ENCODE measurements around the gene FAM180A.
"Not testable (repeated sequence)": the region's sequence is repeated elsewhere in the genome, so short reads cannot be mapped to it uniquely, and the experiment has no call there.

Gene FAM180A

GRCh38 chr7:135741905-135742304, 6.7 kb downstream of the FAM180A start:
- DNase-seq, result no peak
- ATAC-seq, result no peak

- ATAC-seq, result no peak
- DNase-seq, result no peak
These were observed 7.7 kb downstream of the FAM180A start for GRCh38 chr7:135740889-135741288.

- ATAC-seq, DNase-seq: not testable (repeated sequence)
These were observed 11.3 kb downstream of the FAM180A start for GRCh38 chr7:135737306-135737647.

GRCh38 chr7:135736586-135737305, 11.9 kb downstream of the FAM180A start:
- no peak for DNase-seq

GRCh38 chr7:135734343-135734689, 14.3 kb downstream of the FAM180A start:
- no peak for DNase-seq
- ATAC-seq, result no peak

More at GRCh38 chr7:135736586-135737305, 11.9 kb downstream of the FAM180A start:
- no peak for ATAC-seq

- ATAC-seq (no peak), DNase-seq (no peak)
These were observed 14.8 kb downstream of the FAM180A start for GRCh38 chr7:135733603-135734342.

- ATAC-seq, result no peak
- DNase-seq, result no peak
These were observed 17.5 kb downstream of the FAM180A start for GRCh38 chr7:135731131-135731530.

GRCh38 chr7:135729230-135729629, 19.4 kb downstream of the FAM180A start:
- ATAC-seq, result no peak
- no peak for DNase-seq

- no peak for ATAC-seq
- no peak for DNase-seq
These were observed 20.4 kb downstream of the FAM180A start, which contains the start of gene SLC13A4 for GRCh38 chr7:135728136-135728669. Gene SLC13A4, minus strand, starts transcription at chr7:135728186. Its CDS starts 690 bp downstream, at chr7:135727496.

GRCh38 chr7:135726911-135727673, 21.5 kb downstream of the FAM180A start:
- no peak for DNase-seq
- no peak for ATAC-seq

- no peak for ATAC-seq
- no peak for DNase-seq
These were observed 22.3 kb downstream of the FAM180A start for GRCh38 chr7:135726276-135726788.

GRCh38 chr7:135723411-135723810, 25.2 kb downstream of the FAM180A start:
- no peak for DNase-seq
- no peak for ATAC-seq

- ATAC-seq (no peak), DNase-seq (no peak)
These were observed 27.3 kb downstream of the FAM180A start for GRCh38 chr7:135721198-135721820.

- ATAC-seq (no peak), DNase-seq (no peak)
These were observed 28.9 kb downstream of the FAM180A start for GRCh38 chr7:135719688-135720087.

- ATAC-seq, result no peak
- no peak for DNase-seq
These were observed 29.7 kb downstream of the FAM180A start for GRCh38 chr7:135718794-135719437.

GRCh38 chr7:135718219-135718618, 30.4 kb downstream of the FAM180A start:
- ATAC-seq (no peak), DNase-seq (no peak)

- ATAC-seq (no peak), DNase-seq (no peak)
These were observed 30.9 kb downstream of the FAM180A start for GRCh38 chr7:135717693-135718092.

- ATAC-seq, result no peak
- no peak for DNase-seq
These were observed 31.9 kb downstream of the FAM180A start for GRCh38 chr7:135716677-135717238.

- ATAC-seq (no peak), DNase-seq (no peak)
These were observed 32.9 kb downstream of the FAM180A start for GRCh38 chr7:135715673-135716072.

GRCh38 chr7:135715055-135715522, 33.5 kb downstream of the FAM180A start:
- ATAC-seq, result no peak
- DNase-seq, result no peak

GRCh38 chr7:135714534-135715009, 34.0 kb downstream of the FAM180A start:
- DNase-seq (no peak), ATAC-seq (no peak)
